GM12864 (cell line): ENCODE data around the gene BIK.
A peak's percentile ranks its signal among the peaks of the same experiment; 100 is the strongest.
"Not testable (repeated sequence)": the region's sequence is repeated elsewhere in the genome, so short reads cannot be mapped to it uniquely, and the experiment has no call there.

Experiments used
- DNase-seq: peaks from one replicate; pipeline ENCODE4 v3.0.0-alpha.2; 2011; ENCODE audit warnings: low read depth
- H3K4me3 ChIP-seq: 2 replicates; pipeline ENCODE4 v1.5.1; 2011; ENCODE audit warnings: mild to moderate bottlenecking, low read depth, low read length, control low read depth
- CTCF ChIP-seq: IDR thresholded peaks from 2 replicates; pipeline ENCODE4 v1.5.1; 2011; ENCODE audit warnings: low read depth, mild to moderate bottlenecking, moderate library complexity, low read length, control low read depth, inconsistent platforms; ENCODE audit errors: missing control alignments

The BIK gene

GRCh38 chr22:43101306-43101705, 9.2 kb upstream of the BIK start:
- no peak for DNase-seq
- TF ChIP-seq CTCF = no peak
- no peak overlapping the region for H3K4me3 ChIP-seq

- H3K4me3 ChIP-seq, DNase-seq: not testable (repeated sequence)
These were observed 6.4 kb upstream of the BIK start for GRCh38 chr22:43104056-43104625.

GRCh38 chr22:43104950-43105349, 5.6 kb upstream of the BIK start:
- DNase-seq, H3K4me3 ChIP-seq: not testable (repeated sequence)

GRCh38 chr22:43106302-43106701, 4.2 kb upstream of the BIK start:
- no peak overlapping the region for H3K4me3 ChIP-seq
- TF ChIP-seq CTCF = no peak
- DNase-seq = no peak

- TF ChIP-seq CTCF = no peak
- DNase-seq = no peak
- no peak overlapping the region for H3K4me3 ChIP-seq
These were observed 1.0 kb upstream of the BIK start for GRCh38 chr22:43109511-43109910.

- no peak for TF ChIP-seq CTCF
- DNase-seq = no peak
- H3K4me3 ChIP-seq = peak overlapping the region; percentile 85
These were observed 568 bp upstream of the BIK start for GRCh38 chr22:43109921-43110443.

GRCh38 chr22:43110927-43111623, 525 bp downstream of the BIK start:
- no peak for DNase-seq
- H3K4me3 ChIP-seq = peak overlapping the region; percentile 85
- TF ChIP-seq CTCF = peak; percentile 14
